ENCODE data around the gene ACVR1C. TPM values are rescaled to one million over a fixed set of nuclear protein-coding genes. Genes with fewer than 3 reads are reported as not detected.
"Not testable (repeated sequence)": the region's sequence is repeated elsewhere in the genome, so short reads cannot be mapped to it uniquely, and the experiment has no call there.

Gene ACVR1C
- total RNA-seq, 1 donor from 2014 or later, result 0.10 TPM

GRCh38 chr2:157592374-157592773, 36.3 kb downstream of the ACVR1C start:
- TF ChIP-seq CTCF (IDR thresholded peaks at IDR 0.05; ENCODE audit: unreplicated experiment), result no peak
- no peak overlapping the region for H3K4me3 Mint-ChIP-seq (ENCODE audit: unreplicated experiment)
- H3K9me3 Mint-ChIP-seq (ENCODE audit: unreplicated experiment), result no peaks in the 10 kb centered on the region
- H3K4me1 Mint-ChIP-seq (ENCODE audit: unreplicated experiment), result no peaks in the 10 kb centered on the region
- peaks cover 4% of the 10 kb centered on the region for H3K27me3 Mint-ChIP-seq (ENCODE audit: unreplicated experiment)
- H3K36me3 Mint-ChIP-seq (ENCODE audit: low read depth, unreplicated experiment), result no peaks in the 10 kb centered on the region
- DNase-seq (ENCODE audit: low spot score), result no peak
- no peak overlapping the region for H3K27ac Mint-ChIP-seq (ENCODE audit: unreplicated experiment)

- H3K36me3 Mint-ChIP-seq (ENCODE audit: low read depth, unreplicated experiment), result no peaks in the 10 kb centered on the region
- TF ChIP-seq CTCF (IDR thresholded peaks at IDR 0.05; ENCODE audit: unreplicated experiment), result no peak
- no peaks in the 10 kb centered on the region for H3K27me3 Mint-ChIP-seq (ENCODE audit: unreplicated experiment)
- no peak for DNase-seq (ENCODE audit: low spot score)
- no peak overlapping the region for H3K4me3 Mint-ChIP-seq (ENCODE audit: unreplicated experiment)
- no peaks in the 10 kb centered on the region for H3K4me1 Mint-ChIP-seq (ENCODE audit: unreplicated experiment)
- no peaks in the 10 kb centered on the region for H3K9me3 Mint-ChIP-seq (ENCODE audit: unreplicated experiment)
- H3K27ac Mint-ChIP-seq (ENCODE audit: unreplicated experiment), result no peak overlapping the region
Measured at GRCh38 chr2:157587576-157587975, 41.1 kb downstream of the ACVR1C start.

DNA sequence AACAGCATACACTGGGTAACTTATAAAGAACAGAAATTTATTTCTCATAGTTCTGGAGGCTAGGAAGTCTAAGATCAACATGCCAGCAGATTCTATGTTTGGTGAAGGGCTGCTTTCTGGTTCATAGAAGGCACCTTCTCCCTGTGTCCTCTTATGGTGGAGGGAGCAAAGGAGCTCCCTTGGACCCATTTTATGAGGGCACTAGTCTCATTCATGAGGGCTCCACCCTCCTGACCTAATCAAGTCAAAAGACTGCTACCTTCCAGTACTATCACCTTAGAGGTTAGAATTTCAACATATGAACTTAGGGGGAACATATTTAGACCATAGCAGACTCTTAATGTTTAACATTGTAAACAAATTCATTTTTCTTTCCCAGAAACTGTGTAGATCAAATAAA, 54.5 kb downstream of the ACVR1C start:
- TF ChIP-seq CTCF (IDR thresholded peaks at IDR 0.05; ENCODE audit: unreplicated experiment), result no peak
- no peaks in the 10 kb centered on the region for H3K27me3 Mint-ChIP-seq (ENCODE audit: unreplicated experiment)
- no peaks in the 10 kb centered on the region for H3K9me3 Mint-ChIP-seq (ENCODE audit: unreplicated experiment)
- H3K27ac Mint-ChIP-seq (ENCODE audit: unreplicated experiment), result no peak overlapping the region
- no peak for DNase-seq (ENCODE audit: low spot score)
- no peaks in the 10 kb centered on the region for H3K4me1 Mint-ChIP-seq (ENCODE audit: unreplicated experiment)
- no peaks in the 10 kb centered on the region for H3K36me3 Mint-ChIP-seq (ENCODE audit: low read depth, unreplicated experiment)
- H3K4me3 Mint-ChIP-seq (ENCODE audit: unreplicated experiment), result no peak overlapping the region

DNA sequence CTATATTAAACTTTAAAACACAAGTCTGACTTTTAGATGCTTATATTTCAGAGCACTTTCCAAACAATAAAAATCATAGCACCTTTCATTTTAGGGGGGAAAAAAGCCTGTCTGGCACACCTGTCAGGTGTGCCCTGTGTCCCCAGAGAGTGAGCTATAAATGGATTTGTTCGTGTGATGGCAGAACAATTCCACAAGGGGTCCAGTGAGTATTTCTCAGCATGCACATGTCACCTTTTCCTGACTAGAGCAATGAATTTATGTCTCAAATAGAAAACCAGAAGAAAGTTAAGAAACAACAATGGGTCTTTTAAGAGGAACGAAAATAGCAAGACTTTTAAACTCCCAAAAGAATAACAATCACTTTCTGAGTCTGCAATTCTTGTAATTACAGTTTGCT, 55.9 kb downstream of the ACVR1C start:
- peak; percentile 68 for TF ChIP-seq CTCF (IDR thresholded peaks at IDR 0.05; ENCODE audit: unreplicated experiment)
- Mint-ChIP-seq H3K27me3 (ENCODE audit: unreplicated experiment) (no peaks in the 10 kb centered on the region), H3K27ac (ENCODE audit: unreplicated experiment) (no peak overlapping the region), H3K9me3 (ENCODE audit: unreplicated experiment) (no peaks in the 10 kb centered on the region), H3K4me3 (ENCODE audit: unreplicated experiment) (no peak overlapping the region), H3K36me3 (ENCODE audit: low read depth, unreplicated experiment) (no peaks in the 10 kb centered on the region), H3K4me1 (ENCODE audit: unreplicated experiment) (no peaks in the 10 kb centered on the region)
- no peak for DNase-seq (ENCODE audit: low spot score)

DNA sequence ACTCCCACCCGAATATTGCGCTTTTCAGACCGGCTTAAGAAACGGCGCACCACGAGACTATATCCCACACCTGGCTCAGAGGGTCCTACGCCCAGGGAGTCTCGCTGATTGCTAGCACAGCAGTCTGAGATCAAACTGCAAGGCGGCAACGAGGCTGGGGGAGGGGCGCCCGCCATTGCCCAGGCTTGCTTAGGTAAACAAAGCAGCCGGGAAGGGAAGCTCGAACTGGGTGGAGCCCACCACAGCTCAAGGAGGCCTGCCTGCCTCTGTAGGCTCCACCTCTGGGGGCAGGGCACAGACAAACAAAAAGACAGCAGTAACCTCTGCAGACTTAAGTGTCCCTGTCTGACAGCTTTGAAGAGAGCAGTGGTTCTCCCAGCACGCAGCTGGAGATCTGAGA, 62.0 kb downstream of the ACVR1C start:
- not testable (repeated sequence) for H3K4me3 Mint-ChIP-seq (ENCODE audit: unreplicated experiment); H3K36me3 Mint-ChIP-seq (ENCODE audit: low read depth, unreplicated experiment); H3K4me1 Mint-ChIP-seq (ENCODE audit: unreplicated experiment); DNase-seq (ENCODE audit: low spot score); H3K27ac Mint-ChIP-seq (ENCODE audit: unreplicated experiment); H3K9me3 Mint-ChIP-seq (ENCODE audit: unreplicated experiment); H3K27me3 Mint-ChIP-seq (ENCODE audit: unreplicated experiment)

DNA sequence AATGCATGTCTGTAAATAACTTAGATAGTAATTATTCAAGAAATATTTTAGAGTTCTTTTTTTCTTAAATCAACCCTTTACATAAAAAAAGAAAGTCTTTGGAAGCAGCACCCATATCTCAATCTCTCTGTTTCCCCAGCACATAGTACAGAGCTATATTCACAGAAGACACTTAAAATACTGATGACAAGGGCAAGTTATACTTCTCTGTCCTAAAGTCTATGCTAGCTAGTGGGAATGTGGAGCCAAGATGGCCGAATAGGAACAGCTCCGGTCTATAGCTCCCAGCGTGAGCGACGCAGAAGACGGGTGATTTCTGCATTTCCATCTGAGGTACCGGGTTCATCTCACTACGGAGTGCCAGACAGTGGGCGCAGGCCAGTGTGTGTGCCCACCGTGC, 62.6 kb downstream of the ACVR1C start:
- not testable (repeated sequence) for H3K27me3 Mint-ChIP-seq (ENCODE audit: unreplicated experiment); H3K36me3 Mint-ChIP-seq (ENCODE audit: low read depth, unreplicated experiment); H3K4me1 Mint-ChIP-seq (ENCODE audit: unreplicated experiment); H3K4me3 Mint-ChIP-seq (ENCODE audit: unreplicated experiment); H3K27ac Mint-ChIP-seq (ENCODE audit: unreplicated experiment); H3K9me3 Mint-ChIP-seq (ENCODE audit: unreplicated experiment); DNase-seq (ENCODE audit: low spot score)
